ENCODE measurements around the gene SLC23A2.
"Not testable (repeated sequence)": the region's sequence is repeated elsewhere in the genome, so short reads cannot be mapped to it uniquely, and the experiment has no call there.

SLC23A2 gene

GRCh38 chr20:4869290-4870193 is 131.8 kb downstream of the SLC23A2 start:
- no peak for DNase-seq

GRCh38 chr20:4867051-4867450 is 134.3 kb downstream of the SLC23A2 start:
- no peak for DNase-seq

- DNase-seq, result no peak
These were observed 134.9 kb downstream of the SLC23A2 start for GRCh38 chr20:4866429-4866828.

- DNase-seq, result no peak
These were observed 137.0 kb downstream of the SLC23A2 start for GRCh38 chr20:4864311-4864752.

GRCh38 chr20:4862661-4863060 is 138.6 kb downstream of the SLC23A2 start:
- no peak for DNase-seq

GRCh38 chr20:4861961-4862360 is 139.3 kb downstream of the SLC23A2 start:
- DNase-seq, result no peak

GRCh38 chr20:4858000-4858399 is 143.3 kb downstream of the SLC23A2 start:
- DNase-seq, result no peak

GRCh38 chr20:4856022-4856755 is 145.1 kb downstream of the SLC23A2 start:
- DNase-seq, result no peak

- no peak for DNase-seq
These were observed 145.8 kb downstream of the SLC23A2 start for GRCh38 chr20:4855555-4855954.

GRCh38 chr20:4855097-4855496 is 146.2 kb downstream of the SLC23A2 start:
- DNase-seq, result no peak

- no peak for DNase-seq
These were observed 146.8 kb downstream of the SLC23A2 start for GRCh38 chr20:4854561-4854901.

- DNase-seq, result no peak
These were observed 147.4 kb downstream of the SLC23A2 start for GRCh38 chr20:4853757-4854560.

- no peak for DNase-seq
These were observed 148.3 kb downstream of the SLC23A2 start for GRCh38 chr20:4853004-4853403.

- no peak for DNase-seq
These were observed 150.3 kb downstream of the SLC23A2 start for GRCh38 chr20:4850960-4851359.

- DNase-seq, result not testable (repeated sequence)
These were observed 152.5 kb downstream of the SLC23A2 start for GRCh38 chr20:4848829-4849228.

GRCh38 chr20:4848041-4848440 is 153.3 kb downstream of the SLC23A2 start:
- no peak for DNase-seq

- DNase-seq, result no peak
These were observed 154.5 kb downstream of the SLC23A2 start for GRCh38 chr20:4846821-4847220.

- no peak for DNase-seq
These were observed 156.4 kb downstream of the SLC23A2 start for GRCh38 chr20:4844751-4845465.

- DNase-seq, result no peak
These were observed 157.0 kb downstream of the SLC23A2 start for GRCh38 chr20:4844325-4844724.

- DNase-seq, result no peak
These were observed 160.5 kb downstream of the SLC23A2 start for GRCh38 chr20:4840801-4841200.

GRCh38 chr20:4838526-4838925 is 162.8 kb downstream of the SLC23A2 start:
- DNase-seq, result no peak

GRCh38 chr20:4837760-4838159 is 163.6 kb downstream of the SLC23A2 start:
- DNase-seq, result no peak

GRCh38 chr20:4836935-4837334 is 164.4 kb downstream of the SLC23A2 start:
- no peak for DNase-seq

Measured in activated T-cell treated with anti-CD3 and anti-CD28 coated beads, Interleukin-2, amount 50 U/mL, for 1 hour (primary cell).